DOHH2 (cell line): ENCODE measurements around the gene STX4.

Experiments
- H3F3A ChIP-seq: fragments of 200-600 bp; sonication (generic), shearing (Covaris generic); 2 replicates; pipeline ENCODE4 v1.6.0; 2016; ENCODE audit warnings: antibody characterized with exemption, mild to moderate bottlenecking; ENCODE audit not compliant: control insufficient read depth, insufficient read depth
- H3K27ac ChIP-seq: fragments of 200-600 bp; sonication (generic); 2 replicates; pipeline ENCODE4 v1.5.1; 2014; ENCODE audit warnings: low read depth, mild to moderate bottlenecking, low read length, moderate library complexity
- H3K27me3 ChIP-seq: fragments of 200-600 bp; sonication (generic); 2 replicates; pipeline ENCODE4 v1.6.1; 2014; ENCODE audit warnings: mild to moderate bottlenecking, low read length, mixed read lengths; ENCODE audit not compliant: control insufficient read depth
- H3K36me3 ChIP-seq: fragments of 200-600 bp; sonication (generic); 2 replicates; pipeline ENCODE4 v1.6.1; 2014; ENCODE audit warnings: mild to moderate bottlenecking, low read length, moderate library complexity, mixed read lengths; ENCODE audit not compliant: control insufficient read depth
- H3K4me1 ChIP-seq: fragments of 200-600 bp; sonication (generic); 2 replicates; pipeline ENCODE4 v1.6.1; 2014; ENCODE audit warnings: mild to moderate bottlenecking, low read length, mixed read lengths; ENCODE audit not compliant: control insufficient read depth
- H3K4me2 ChIP-seq: fragments of 200-600 bp; sonication (generic); 2 replicates; pipeline ENCODE4 v1.6.0; 2014; ENCODE audit warnings: mild to moderate bottlenecking, low read length, moderate library complexity
- H3K4me3 ChIP-seq: fragments of 200-600 bp; sonication (generic); 2 replicates; pipeline ENCODE4 v1.5.1; 2014; ENCODE audit warnings: mild to moderate bottlenecking, low read length, mixed read lengths
- H3K79me2 ChIP-seq: fragments of 200-600 bp; sonication (generic); 2 replicates; pipeline ENCODE4 v1.6.1; 2014; ENCODE audit warnings: mild to moderate bottlenecking, low read length, mixed read lengths; ENCODE audit not compliant: control insufficient read depth
- H3K9me2 ChIP-seq: fragments of 200-600 bp; sonication (generic); replicated peaks from 2 replicates; pipeline ENCODE4 v1.6.1; 2014; ENCODE audit warnings: mild to moderate bottlenecking, low read length, mixed read lengths; ENCODE audit not compliant: control insufficient read depth
- H3K9me3 ChIP-seq: fragments of 200-600 bp; sonication (generic); 2 replicates; pipeline ENCODE4 v1.6.1; 2014; ENCODE audit warnings: antibody characterized with exemption, low read length, mixed read lengths; ENCODE audit not compliant: control insufficient read depth, insufficient read depth
- H4K20me1 ChIP-seq: fragments of 200-600 bp; sonication (generic); 2 replicates; pipeline ENCODE4 v1.6.0; 2014; ENCODE audit warnings: low read depth, mild to moderate bottlenecking, antibody characterized with exemption, low read length, moderate library complexity; ENCODE audit not compliant: control insufficient read depth, insufficient read depth
- EZH2phosphoT487 ChIP-seq: fragments of 200-600 bp; sonication (generic); IDR thresholded peaks from 2 replicates; pipeline ENCODE4 v1.6.1; 2017; ENCODE audit warnings: borderline replicate concordance, mild to moderate bottlenecking, antibody characterized with exemption, low read length, moderate library complexity, mixed read lengths
- TF ChIP-seq, protein P1 (sequence below): fragments of 200-600 bp; sonication (generic); IDR thresholded peaks from one replicate; pipeline ENCODE4 v1.5.1; 2014; ENCODE audit warnings: antibody characterized with exemption, mild to moderate bottlenecking, low read depth, low read length; ENCODE audit not compliant: poor library complexity, severe bottlenecking

Gene STX4

GRCh38 chr16:31072540-31073141, 39.3 kb downstream of the STX4 start:
- Histone ChIP-seq H3F3A (0 out of 2 replicates have a peak, but pooled peaks cover 2% of the 10 kb centered on the region), H3K36me3 (peaks cover 30% of the 10 kb centered on the region), H4K20me1 (peaks cover 5% of the 10 kb centered on the region; the same call in 1 of the 2 replicates), H3K27me3 (no peaks in the 10 kb centered on the region), H3K79me2 (peaks cover 82% of the 10 kb centered on the region), H3K4me1 (peaks cover 22% of the 10 kb centered on the region), H3K27ac (peak overlapping the region; percentile 73), H3K9me3 (no peaks in the 10 kb centered on the region), H3K9me2 (no peaks in the 10 kb centered on the region), H3K4me2 (peak overlapping the region; percentile 94), H3K4me3 (peak overlapping the region; percentile 91)
- TF ChIP-seq EZH2phosphoT487 = no peak
- TF ChIP-seq, protein P1, sequence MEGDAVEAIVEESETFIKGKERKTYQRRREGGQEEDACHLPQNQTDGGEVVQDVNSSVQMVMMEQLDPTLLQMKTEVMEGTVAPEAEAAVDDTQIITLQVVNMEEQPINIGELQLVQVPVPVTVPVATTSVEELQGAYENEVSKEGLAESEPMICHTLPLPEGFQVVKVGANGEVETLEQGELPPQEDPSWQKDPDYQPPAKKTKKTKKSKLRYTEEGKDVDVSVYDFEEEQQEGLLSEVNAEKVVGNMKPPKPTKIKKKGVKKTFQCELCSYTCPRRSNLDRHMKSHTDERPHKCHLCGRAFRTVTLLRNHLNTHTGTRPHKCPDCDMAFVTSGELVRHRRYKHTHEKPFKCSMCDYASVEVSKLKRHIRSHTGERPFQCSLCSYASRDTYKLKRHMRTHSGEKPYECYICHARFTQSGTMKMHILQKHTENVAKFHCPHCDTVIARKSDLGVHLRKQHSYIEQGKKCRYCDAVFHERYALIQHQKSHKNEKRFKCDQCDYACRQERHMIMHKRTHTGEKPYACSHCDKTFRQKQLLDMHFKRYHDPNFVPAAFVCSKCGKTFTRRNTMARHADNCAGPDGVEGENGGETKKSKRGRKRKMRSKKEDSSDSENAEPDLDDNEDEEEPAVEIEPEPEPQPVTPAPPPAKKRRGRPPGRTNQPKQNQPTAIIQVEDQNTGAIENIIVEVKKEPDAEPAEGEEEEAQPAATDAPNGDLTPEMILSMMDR = peak; percentile 6

- Histone ChIP-seq H3K9me2 (no peaks in the 10 kb centered on the region), H4K20me1 (peaks cover 5% of the 10 kb centered on the region; the same call in 1 of the 2 replicates), H3K4me1 (peaks cover 22% of the 10 kb centered on the region), H3K36me3 (peaks cover 37% of the 10 kb centered on the region), H3K79me2 (peaks cover 84% of the 10 kb centered on the region), H3K27ac (peak overlapping the region; percentile 73), H3K4me3 (peak overlapping the region; percentile 91), H3K4me2 (peak overlapping the region; percentile 94), H3F3A (0 out of 2 replicates have a peak, but pooled peaks cover 2% of the 10 kb centered on the region), H3K9me3 (no peaks in the 10 kb centered on the region), H3K27me3 (no peaks in the 10 kb centered on the region)
- TF ChIP-seq EZH2phosphoT487 = no peak
- TF ChIP-seq, protein P1 = peak; percentile 2
Measured at GRCh38 chr16:31073142-31073969, 40.0 kb downstream of the STX4 start.

GRCh38 chr16:31073970-31074813, 40.8 kb downstream of the STX4 start, which contains the start of the genes ZNF646 and ZNF668:
Gene ZNF646, plus strand, starts transcription at chr16:31074422. Its CDS starts 1,903 bp downstream, at chr16:31076325.
Gene ZNF668, minus strand, starts transcription at chr16:31074240. Its CDS starts 9,781 bp downstream, at chr16:31064459.
- Histone ChIP-seq H3K4me3 (peak within 1 kb of the TSS; percentile 91), H3F3A (0 out of 2 replicates have a peak, but pooled peaks cover 2% of the 10 kb centered on the region), H3K4me1 (peaks cover 22% of the 10 kb centered on the region), H3K9me3 (no peaks in the 10 kb centered on the region), H4K20me1 (peaks cover 5% of the 10 kb centered on the region; the same call in 1 of the 2 replicates), H3K9me2 (no peaks in the 10 kb centered on the region), H3K4me2 (peak within 1 kb of the TSS; percentile 94), H3K79me2 (peaks cover 84% of the 10 kb centered on the region), H3K27me3 (no peaks in the 10 kb centered on the region), H3K36me3 (peaks cover 45% of the 10 kb centered on the region), H3K27ac (peak within 1 kb of the TSS; percentile 73)
- no peak for TF ChIP-seq EZH2phosphoT487
- TF ChIP-seq, protein P1 = no peak
